GM12892 (cell line): Measurements from ENCODE around the gene FBLN2.

Experiments used
- POLR2AphosphoS5 ChIP-seq: IDR thresholded peaks from 2 replicates; pipeline ENCODE4 v1.6.1; 2011; ENCODE audit warnings: low read depth, low read length, control low read depth
- TAF1 ChIP-seq: IDR thresholded peaks from 2 replicates; pipeline ENCODE4 v1.6.1; 2011; ENCODE audit warnings: low read depth, mild to moderate bottlenecking, control low read depth, low read length, borderline replicate concordance

GRCh38 chr3:13563321-13563720 is 14.4 kb downstream of the FBLN2 start:
- TF ChIP-seq POLR2AphosphoS5 (no peak), TAF1 (no peak)
